ENCODE measurements around the gene ANP32D. TPM values are rescaled to one million over a fixed set of nuclear protein-coding genes. Genes with fewer than 3 reads are reported as not detected.
A peak's percentile ranks its signal among the peaks of the same experiment; 100 is the strongest.
"Not testable (repeated sequence)": the region's sequence is repeated elsewhere in the genome, so short reads cannot be mapped to it uniquely, and the experiment has no call there.

ANP32D gene
- not detected in 2 replicates for total RNA-seq (2014; rRNA removed; shearing (Covaris generic); ENCODE audit: low replicate concordance)

GRCh38 chr12:48472259-48472658, at the start of gene ANP32D:
Gene ANP32D, plus strand, starts transcription at chr12:48472559. Its CDS starts 106 bp downstream, at chr12:48472665.
- Histone ChIP-seq H3K4me2 (ENCODE audit: low read depth, low read length, poor library complexity, severe bottlenecking) (no peak within 1 kb of the TSS), H3K79me2 (ENCODE audit: low read length) (no peaks in the 10 kb centered on the region), H3K27me3 (ENCODE audit: low read length) (no peaks in the 10 kb centered on the region), H3K4me3 (ENCODE audit: low read length) (no peak within 1 kb of the TSS), H3K27ac (ENCODE audit: low read length) (no peak within 1 kb of the TSS), H2AFZ (ENCODE audit: low read length) (no peak within 1 kb of the TSS), H3K9ac (ENCODE audit: low read length) (no peak within 1 kb of the TSS), H4K20me1 (ENCODE audit: insufficient read depth, low read depth, low read length) (no peaks in the 10 kb centered on the region), H3K4me1 (ENCODE audit: low read length) (no peaks in the 10 kb centered on the region), H3K36me3 (ENCODE audit: insufficient read depth, low read length) (no peaks in the 10 kb centered on the region), H3K9me2 (replicated peaks; ENCODE audit: insufficient read depth, low read length) (no peaks in the 10 kb centered on the region), H3K9me3 (ENCODE audit: low read length) (peaks cover 3% of the 10 kb centered on the region; the same call in 1 of the 2 replicates)
- no peak for DNase-seq

GRCh38 chr12:48423171-48423570, 49.2 kb upstream of the ANP32D start:
- Histone ChIP-seq H3K4me3 (ENCODE audit: low read length) (no peak overlapping the region), H3K9ac (ENCODE audit: low read length) (no peak overlapping the region), H3K36me3 (ENCODE audit: insufficient read depth, low read length) (no peaks in the 10 kb centered on the region), H3K4me1 (ENCODE audit: low read length) (no peaks in the 10 kb centered on the region), H3K27ac (ENCODE audit: low read length) (no peak overlapping the region), H4K20me1 (ENCODE audit: insufficient read depth, low read depth, low read length) (no peaks in the 10 kb centered on the region), H3K9me3 (ENCODE audit: low read length) (no peaks in the 10 kb centered on the region), H3K79me2 (ENCODE audit: low read length) (no peaks in the 10 kb centered on the region), H3K4me2 (ENCODE audit: low read depth, low read length, poor library complexity, severe bottlenecking) (no peak overlapping the region), H3K9me2 (replicated peaks; ENCODE audit: insufficient read depth, low read length) (no peaks in the 10 kb centered on the region), H2AFZ (ENCODE audit: low read length) (no peak overlapping the region), H3K27me3 (ENCODE audit: low read length) (no peaks in the 10 kb centered on the region)
- no peak for DNase-seq

DNA sequence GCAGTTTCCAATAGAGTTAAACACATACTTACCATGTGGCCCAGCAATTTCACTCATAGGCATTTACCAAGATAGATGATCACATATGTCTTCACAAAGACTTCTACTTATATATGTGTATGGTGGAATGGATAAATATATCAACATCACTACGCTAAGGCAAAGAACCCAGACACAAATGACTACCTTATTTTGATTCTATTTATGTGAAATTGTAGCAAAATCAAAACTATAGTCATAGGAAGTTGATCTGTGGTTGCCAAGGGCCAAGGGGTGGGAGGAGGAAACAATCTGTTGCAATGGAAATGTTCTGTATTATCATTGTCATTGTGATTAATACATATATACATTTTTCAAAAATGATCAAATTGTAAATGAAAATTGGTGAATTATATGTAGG, 47.7 kb upstream of the ANP32D start:
- Histone ChIP-seq H3K4me1 (ENCODE audit: low read length) (no peaks in the 10 kb centered on the region), H2AFZ (ENCODE audit: low read length) (no peak overlapping the region), H3K27me3 (ENCODE audit: low read length) (no peaks in the 10 kb centered on the region), H3K36me3 (ENCODE audit: insufficient read depth, low read length) (no peaks in the 10 kb centered on the region), H3K9me3 (ENCODE audit: low read length) (no peaks in the 10 kb centered on the region), H3K9me2 (replicated peaks; ENCODE audit: insufficient read depth, low read length) (no peaks in the 10 kb centered on the region), H4K20me1 (ENCODE audit: insufficient read depth, low read depth, low read length) (no peaks in the 10 kb centered on the region), H3K4me2 (ENCODE audit: low read depth, low read length, poor library complexity, severe bottlenecking) (no peak overlapping the region), H3K79me2 (ENCODE audit: low read length) (no peaks in the 10 kb centered on the region), H3K4me3 (ENCODE audit: low read length) (no peak overlapping the region), H3K27ac (ENCODE audit: low read length) (no peak overlapping the region), H3K9ac (ENCODE audit: low read length) (no peak overlapping the region)
- DNase-seq = no peak

DNA sequence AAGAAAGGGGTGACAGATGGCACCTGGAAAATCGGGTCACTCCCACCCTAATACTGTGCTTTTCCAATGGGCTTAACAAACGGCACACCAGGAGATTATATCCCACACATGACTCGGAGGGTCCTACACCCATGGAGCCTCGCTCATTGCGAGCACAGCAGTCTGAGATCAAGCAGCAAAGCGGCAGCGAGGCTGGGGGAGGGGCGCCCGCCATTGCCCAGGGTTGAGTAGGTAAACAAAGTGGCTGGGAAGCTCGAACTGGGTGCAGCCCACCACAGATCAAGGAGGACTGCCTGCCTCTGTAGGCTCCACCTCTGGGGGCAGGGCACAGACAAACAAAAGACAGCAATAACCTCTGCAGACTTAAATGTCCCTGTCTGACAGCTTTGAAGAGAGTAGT, 38.3 kb upstream of the ANP32D start:
- not testable (repeated sequence) for H4K20me1 ChIP-seq (ENCODE audit: insufficient read depth, low read depth, low read length); H3K9me3 ChIP-seq (ENCODE audit: low read length); H3K9ac ChIP-seq (ENCODE audit: low read length); H3K79me2 ChIP-seq (ENCODE audit: low read length); H3K4me2 ChIP-seq (ENCODE audit: low read depth, low read length, poor library complexity, severe bottlenecking); H3K27me3 ChIP-seq (ENCODE audit: low read length); H3K9me2 ChIP-seq (replicated peaks; ENCODE audit: insufficient read depth, low read length); H3K36me3 ChIP-seq (ENCODE audit: insufficient read depth, low read length); H3K4me3 ChIP-seq (ENCODE audit: low read length); H2AFZ ChIP-seq (ENCODE audit: low read length); H3K4me1 ChIP-seq (ENCODE audit: low read length); DNase-seq; H3K27ac ChIP-seq (ENCODE audit: low read length)

GRCh38 chr12:48441069-48441468, 31.3 kb upstream of the ANP32D start:
- H3K9me2 ChIP-seq (replicated peaks; ENCODE audit: insufficient read depth, low read length) = no peaks in the 10 kb centered on the region
- no peak overlapping the region for H3K4me2 ChIP-seq (ENCODE audit: low read depth, low read length, poor library complexity, severe bottlenecking)
- no peak overlapping the region for H3K4me3 ChIP-seq (ENCODE audit: low read length)

DNA sequence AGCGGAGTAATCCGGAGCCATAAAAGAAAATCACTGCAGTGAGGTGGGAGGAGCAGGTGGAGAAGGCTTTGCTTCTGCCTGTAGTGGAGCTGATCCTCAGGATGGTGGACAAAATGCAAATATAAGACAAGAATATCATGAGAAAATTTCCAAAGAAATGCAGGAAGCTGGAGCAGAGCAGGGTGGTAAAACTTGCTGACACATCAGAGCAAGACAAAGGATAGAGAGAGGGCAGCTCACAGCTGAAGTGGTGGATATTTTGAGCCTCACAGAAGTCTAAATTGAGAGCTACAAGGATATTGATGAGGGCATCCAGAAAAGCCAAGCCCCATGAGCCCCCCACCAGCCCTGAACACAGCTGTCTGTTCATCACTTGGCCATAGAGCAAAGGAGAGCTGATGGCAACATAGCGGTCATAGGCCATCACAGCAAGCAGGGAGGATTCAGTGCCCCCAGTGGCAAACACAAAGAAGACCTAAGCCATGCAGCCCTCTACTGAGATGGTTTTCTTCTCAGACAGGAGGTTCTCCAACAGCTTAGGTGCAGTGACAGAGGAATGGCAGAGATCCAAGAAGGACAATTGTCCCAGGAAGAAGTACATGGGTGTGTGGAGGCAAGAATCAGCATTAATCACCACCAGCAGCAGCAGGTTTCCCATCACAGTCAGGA, 30.0 kb upstream of the ANP32D start:
- DNase-seq = peak; percentile 52
- no peaks in the 10 kb centered on the region for H3K9me3 ChIP-seq (ENCODE audit: low read length)
- H3K27me3 ChIP-seq (ENCODE audit: low read length) = no peaks in the 10 kb centered on the region
- no peaks in the 10 kb centered on the region for H3K9me2 ChIP-seq (replicated peaks; ENCODE audit: insufficient read depth, low read length)
- H3K4me3 ChIP-seq (ENCODE audit: low read length) = no peak overlapping the region
- H3K4me1 ChIP-seq (ENCODE audit: low read length) = no peaks in the 10 kb centered on the region
- no peaks in the 10 kb centered on the region for H4K20me1 ChIP-seq (ENCODE audit: insufficient read depth, low read depth, low read length)
- no peak overlapping the region for H2AFZ ChIP-seq (ENCODE audit: low read length)
- no peaks in the 10 kb centered on the region for H3K79me2 ChIP-seq (ENCODE audit: low read length)
- no peak overlapping the region for H3K9ac ChIP-seq (ENCODE audit: low read length)
- no peaks in the 10 kb centered on the region for H3K36me3 ChIP-seq (ENCODE audit: insufficient read depth, low read length)
- no peak overlapping the region for H3K4me2 ChIP-seq (ENCODE audit: low read depth, low read length, poor library complexity, severe bottlenecking)
- H3K27ac ChIP-seq (ENCODE audit: low read length) = no peak overlapping the region

More at GRCh38 chr12:48441069-48441468, 31.3 kb upstream of the ANP32D start:
- Histone ChIP-seq H3K9me3 (ENCODE audit: low read length) (no peaks in the 10 kb centered on the region), H4K20me1 (ENCODE audit: insufficient read depth, low read depth, low read length) (no peaks in the 10 kb centered on the region), H2AFZ (ENCODE audit: low read length) (no peak overlapping the region), H3K9ac (ENCODE audit: low read length) (no peak overlapping the region), H3K4me1 (ENCODE audit: low read length) (no peaks in the 10 kb centered on the region), H3K79me2 (ENCODE audit: low read length) (no peaks in the 10 kb centered on the region), H3K27ac (ENCODE audit: low read length) (no peak overlapping the region), H3K27me3 (ENCODE audit: low read length) (no peaks in the 10 kb centered on the region), H3K36me3 (ENCODE audit: insufficient read depth, low read length) (no peaks in the 10 kb centered on the region)
- no peak for DNase-seq

- Histone ChIP-seq H3K79me2 (ENCODE audit: low read length) (no peaks in the 10 kb centered on the region), H2AFZ (ENCODE audit: low read length) (no peak overlapping the region), H3K4me1 (ENCODE audit: low read length) (no peaks in the 10 kb centered on the region), H4K20me1 (ENCODE audit: insufficient read depth, low read depth, low read length) (no peaks in the 10 kb centered on the region), H3K4me2 (ENCODE audit: low read depth, low read length, poor library complexity, severe bottlenecking) (no peak overlapping the region), H3K27ac (ENCODE audit: low read length) (no peak overlapping the region), H3K27me3 (ENCODE audit: low read length) (no peaks in the 10 kb centered on the region), H3K9ac (ENCODE audit: low read length) (no peak overlapping the region), H3K36me3 (ENCODE audit: insufficient read depth, low read length) (no peaks in the 10 kb centered on the region), H3K9me3 (ENCODE audit: low read length) (no peaks in the 10 kb centered on the region), H3K9me2 (replicated peaks; ENCODE audit: insufficient read depth, low read length) (no peaks in the 10 kb centered on the region), H3K4me3 (ENCODE audit: low read length) (no peak overlapping the region)
- no peak for DNase-seq
Measured at GRCh38 chr12:48445538-48445937, 26.8 kb upstream of the ANP32D start.

GRCh38 chr12:48446161-48446776, 26.1 kb upstream of the ANP32D start:
- no peak overlapping the region for H2AFZ ChIP-seq (ENCODE audit: low read length)
- H3K27me3 ChIP-seq (ENCODE audit: low read length) = no peaks in the 10 kb centered on the region
- H3K36me3 ChIP-seq (ENCODE audit: insufficient read depth, low read length) = no peaks in the 10 kb centered on the region
- H3K4me2 ChIP-seq (ENCODE audit: low read depth, low read length, poor library complexity, severe bottlenecking) = no peak overlapping the region
- H3K4me3 ChIP-seq (ENCODE audit: low read length) = no peak overlapping the region
- no peak overlapping the region for H3K9ac ChIP-seq (ENCODE audit: low read length)
- H3K27ac ChIP-seq (ENCODE audit: low read length) = no peak overlapping the region
- H3K9me2 ChIP-seq (replicated peaks; ENCODE audit: insufficient read depth, low read length) = no peaks in the 10 kb centered on the region
- H3K9me3 ChIP-seq (ENCODE audit: low read length) = no peaks in the 10 kb centered on the region
- no peak for DNase-seq
- H3K79me2 ChIP-seq (ENCODE audit: low read length) = no peaks in the 10 kb centered on the region
- 0 out of 2 replicates have a peak, but pooled peaks cover 3% of the 10 kb centered on the region for H3K4me1 ChIP-seq (ENCODE audit: low read length)
- H4K20me1 ChIP-seq (ENCODE audit: insufficient read depth, low read depth, low read length) = no peaks in the 10 kb centered on the region

Data from Karpas-422 (cell line).